Mesenchymal stem cell (in vitro differentiated cells and primary cell): Measurements from ENCODE around the gene SYT8.

ENCODE experiments used
- DNase-seq: peaks from one replicate; pipeline ENCODE4 v3.0.0-alpha.2; 2013
- H2AFZ ChIP-seq: one replicate; pipeline ENCODE4 v1.6.1; 2013; ENCODE audit warnings: low read depth, mild to moderate bottlenecking, control low read depth, inconsistent platforms, low read length, moderate library complexity
- H2AK5ac ChIP-seq: 2 replicates; pipeline ENCODE4 v1.6.1; 2013; ENCODE audit warnings: low read length, moderate library complexity, mild to moderate bottlenecking, inconsistent platforms; ENCODE audit not compliant: severe bottlenecking
- H2BK120ac ChIP-seq: one replicate; pipeline ENCODE4 v1.6.1; 2013; ENCODE audit warnings: low read depth, mild to moderate bottlenecking, inconsistent platforms, low read length, moderate library complexity
- H2BK12ac ChIP-seq, 2 experiments: one replicate each; pipeline ENCODE4 v1.6.1; 2013; ENCODE audit warnings: inconsistent platforms in 2 of 2, low read length in 2 of 2, mild to moderate bottlenecking in 2 of 2, moderate library complexity in 2 of 2, control low read depth in 1 of 2
- H2BK15ac ChIP-seq: one replicate; pipeline ENCODE4 v1.6.1; 2013; ENCODE audit warnings: mild to moderate bottlenecking, low read depth, inconsistent platforms; ENCODE audit not compliant: poor library complexity, severe bottlenecking
- H2BK5ac ChIP-seq: 2 replicates; pipeline ENCODE4 v1.6.1; 2013; ENCODE audit warnings: low read depth, mild to moderate bottlenecking, low read length, control low read depth, inconsistent platforms; ENCODE audit not compliant: poor library complexity, severe bottlenecking
- H3K14ac ChIP-seq, 2 experiments: one replicate each; pipeline ENCODE4 v1.6.1; 2013; ENCODE audit warnings: inconsistent platforms in 2 of 2, low read length in 2 of 2, control low read depth in 1 of 2, mild to moderate bottlenecking in 1 of 2, moderate library complexity in 1 of 2
- H3K18ac ChIP-seq, 2 experiments: one replicate each; pipeline ENCODE4 v1.6.1; 2013; ENCODE audit warnings: inconsistent platforms in 2 of 2, low read length in 2 of 2, control low read depth in 1 of 2, low read depth in 1 of 2, mild to moderate bottlenecking in 1 of 2
- H3K23ac ChIP-seq, 2 experiments: one replicate each; pipeline ENCODE4 v1.6.1; 2013; ENCODE audit warnings: inconsistent platforms in 2 of 2, low read length in 2 of 2, mild to moderate bottlenecking in 2 of 2, moderate library complexity in 2 of 2, control low read depth in 1 of 2
- H3K27ac ChIP-seq: 2 replicates; pipeline ENCODE4 v1.5.1; 2013; ENCODE audit warnings: mild to moderate bottlenecking, moderate library complexity, low read length, control low read depth, inconsistent platforms; ENCODE audit not compliant: poor library complexity, severe bottlenecking
- H3K27me3 ChIP-seq, 2 experiments: 2 replicates each; pipeline versions ENCODE4 v1.6.1 to v1.7.0; 2013; ENCODE audit warnings: low read length in 2 of 2, mild to moderate bottlenecking in 2 of 2, moderate library complexity in 2 of 2, control low read depth in 1 of 2, inconsistent platforms in 1 of 2; ENCODE audit not compliant: control insufficient read depth in 1 of 2, insufficient read depth in 1 of 2
- H3K36me3 ChIP-seq, 2 experiments: 2 replicates each; pipeline versions ENCODE4 v1.6.1 to v1.7.0; 2013; ENCODE audit warnings: low read length in 2 of 2, control low read depth in 1 of 2, inconsistent platforms in 1 of 2, low read depth in 1 of 2, mild to moderate bottlenecking in 1 of 2; ENCODE audit not compliant: insufficient read depth in 2 of 2, control insufficient read depth in 1 of 2
- H3K4ac ChIP-seq, 2 experiments: one replicate each; pipeline ENCODE4 v1.6.1; 2013; ENCODE audit warnings: inconsistent platforms in 2 of 2, low read length in 2 of 2, mild to moderate bottlenecking in 2 of 2, moderate library complexity in 2 of 2, control low read depth in 1 of 2, low read depth in 1 of 2
- H3K4me1 ChIP-seq: 2 replicates; pipeline ENCODE4 v1.6.1; 2013; ENCODE audit warnings: low read depth, low read length, control low read depth; ENCODE audit not compliant: control insufficient read depth, insufficient read depth
- H3K4me2 ChIP-seq: 2 replicates; pipeline ENCODE4 v1.6.1; 2013; ENCODE audit warnings: low read length, mild to moderate bottlenecking, inconsistent platforms; ENCODE audit not compliant: poor library complexity, severe bottlenecking
- H3K4me3 ChIP-seq, 2 experiments: 2 replicates each; pipeline versions ENCODE4 v1.5.1 to v1.7.0; 2013; ENCODE audit warnings: low read length in 2 of 2, mild to moderate bottlenecking in 2 of 2, control low read depth in 1 of 2, low read depth in 1 of 2; ENCODE audit not compliant: insufficient read depth in 1 of 2
- H3K79me1 ChIP-seq: replicated peaks from 2 replicates; pipeline ENCODE4 v1.6.1; 2013; ENCODE audit warnings: mild to moderate bottlenecking, control low read depth, low read length, inconsistent platforms; ENCODE audit not compliant: poor library complexity, severe bottlenecking
- H3K9ac ChIP-seq: 2 replicates; pipeline ENCODE4 v1.7.0; 2013; ENCODE audit warnings: mild to moderate bottlenecking, low read length, moderate library complexity
- H3K9me3 ChIP-seq: 2 replicates; pipeline ENCODE4 v1.7.0; 2013; ENCODE audit warnings: mild to moderate bottlenecking, low read length; ENCODE audit not compliant: control insufficient read depth
- H4K8ac ChIP-seq: one replicate; pipeline ENCODE4 v1.6.1; 2013; ENCODE audit warnings: inconsistent platforms, mild to moderate bottlenecking, low read length, moderate library complexity
- H4K91ac ChIP-seq: one replicate; pipeline ENCODE4 v1.6.1; 2013; ENCODE audit warnings: mild to moderate bottlenecking, low read length, inconsistent platforms
- WGBS: methylation state at CpG from one replicate; pipeline ENCODE4 v1.1.7; 2013; ENCODE audit warnings: mixed read lengths; 5-methylcytosine and 5-hydroxymethylcytosine counted together

Gene SYT8

DNA sequence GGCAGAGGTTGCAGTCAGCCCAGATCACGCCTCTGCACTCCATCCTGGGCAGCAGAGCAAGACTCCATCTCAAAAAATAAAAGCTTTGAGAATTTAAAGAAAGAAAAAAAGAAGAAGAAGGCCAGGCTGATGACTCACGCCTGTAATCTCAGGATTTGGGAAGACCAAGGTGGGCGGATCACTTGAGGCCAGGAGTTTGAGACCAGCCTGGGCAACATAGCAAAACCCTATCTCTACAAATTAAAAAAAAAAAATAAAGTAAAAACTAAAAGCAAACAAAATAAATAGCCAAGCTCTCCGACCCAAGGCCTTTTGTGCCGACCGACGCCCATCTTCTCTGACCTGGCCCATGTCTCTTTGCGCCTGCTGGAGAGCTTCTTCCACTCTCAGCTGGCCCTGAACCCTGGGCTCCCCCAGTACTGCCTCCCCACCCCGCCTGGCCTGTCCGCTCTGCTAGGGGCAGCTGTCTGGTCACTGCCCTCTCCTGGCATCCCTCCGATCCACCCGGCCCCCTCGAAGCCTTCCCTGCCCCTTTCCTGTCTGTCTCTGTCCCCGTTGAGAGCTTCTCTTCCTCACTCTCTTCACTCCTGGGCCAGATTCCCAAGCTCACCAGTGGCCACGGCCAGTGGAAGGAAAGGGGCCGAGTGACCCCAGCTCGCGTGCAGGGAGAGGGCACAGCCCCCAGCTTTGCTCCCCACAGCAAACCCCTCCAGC is 13.3 kb downstream of the SYT8 start:
- H3K4me1 ChIP-seq, result peaks cover 14% of the 10 kb centered on the region
- no peak overlapping the region for H3K4me3 ChIP-seq
- DNase-seq, result no peak
- no peak overlapping the region for H3K4me2 ChIP-seq
- peak overlapping the region; percentile 55 for H4K91ac ChIP-seq
- no peaks in the 10 kb centered on the region for H3K79me1 ChIP-seq
- H2AFZ ChIP-seq, result no peak overlapping the region
- H2BK12ac ChIP-seq, result peak overlapping the region in 1 of 2 experiments; percentile 24
- WGBS, result 88% methylated on average over 17 of the region's 18 CpGs
- H3K36me3 ChIP-seq, result no peaks in the 10 kb centered on the region
- no peaks in the 10 kb centered on the region for H3K9me3 ChIP-seq
- no peak overlapping the region for H3K27ac ChIP-seq
- no peak overlapping the region for H3K23ac ChIP-seq
- peaks cover 8 to 17% of the 10 kb centered on the region in 2 experiments for H3K27me3 ChIP-seq
- no peak overlapping the region for H4K8ac ChIP-seq
- no peak overlapping the region for H2BK120ac ChIP-seq
- H3K14ac ChIP-seq, result no peak overlapping the region
- no peak overlapping the region for H3K18ac ChIP-seq
- no peak overlapping the region for H2AK5ac ChIP-seq
- peak overlapping the region; percentile 15 for H2BK15ac ChIP-seq
- no peak overlapping the region for H2BK5ac ChIP-seq
- peak overlapping the region in 1 of 2 experiments; percentile 67 for H3K4ac ChIP-seq
- H3K9ac ChIP-seq, result no peak overlapping the region

- H3K4ac ChIP-seq, result peak overlapping the region in 1 of 2 experiments; percentile 67
- H3K36me3 ChIP-seq, result no peaks in the 10 kb centered on the region
- 92% methylated on average over 18 of the region's 19 CpGs for WGBS
- no peak overlapping the region for H2BK120ac ChIP-seq
- H4K8ac ChIP-seq, result peak overlapping the region; percentile 42
- no peaks in the 10 kb centered on the region for H3K79me1 ChIP-seq
- H3K4me2 ChIP-seq, result no peak overlapping the region
- no peak overlapping the region for H3K14ac ChIP-seq
- H3K9ac ChIP-seq, result no peak overlapping the region
- H2BK5ac ChIP-seq, result no peak overlapping the region
- no peaks in the 10 kb centered on the region for H3K9me3 ChIP-seq
- peaks cover 12% of the 10 kb centered on the region for H3K4me1 ChIP-seq
- no peak overlapping the region for H3K18ac ChIP-seq
- peaks cover 8 to 17% of the 10 kb centered on the region in 2 experiments for H3K27me3 ChIP-seq
- H2AFZ ChIP-seq, result no peak overlapping the region
- no peak for DNase-seq
- H3K23ac ChIP-seq, result no peak overlapping the region
- H4K91ac ChIP-seq, result peak overlapping the region; percentile 55
- H2AK5ac ChIP-seq, result no peak overlapping the region
- H3K27ac ChIP-seq, result no peak overlapping the region
- no peak overlapping the region for H3K4me3 ChIP-seq
- peak overlapping the region in 1 of 2 experiments; percentile 23 for H2BK12ac ChIP-seq
- H2BK15ac ChIP-seq, result peak overlapping the region; percentile 89
Measured at GRCh38 chr11:1848640-1849430, 14.0 kb downstream of the SYT8 start.

- Histone ChIP-seq H3K27ac (no peak overlapping the region), H3K4me3 (no peak overlapping the region), H3K23ac (no peak overlapping the region), H3K18ac (no peak overlapping the region), H2AFZ (no peak overlapping the region), H3K4ac (no peak overlapping the region), H4K91ac (no peak overlapping the region), H3K14ac (no peak overlapping the region), H2BK12ac (no peak overlapping the region), H3K79me1 (no peaks in the 10 kb centered on the region), H2BK15ac (no peak overlapping the region), H3K9ac (no peak overlapping the region), H3K36me3 (no peaks in the 10 kb centered on the region), H3K27me3 (peaks cover 5 to 15% of the 10 kb centered on the region in 2 experiments), H3K4me1 (peaks cover 18% of the 10 kb centered on the region), H2BK120ac (no peak overlapping the region), H3K9me3 (no peaks in the 10 kb centered on the region), H4K8ac (no peak overlapping the region), H2BK5ac (no peak overlapping the region), H2AK5ac (no peak overlapping the region), H3K4me2 (no peak overlapping the region)
- 93% methylated on average over 17 of the region's 21 CpGs for WGBS
- no peak for DNase-seq
Measured at GRCh38 chr11:1851468-1852180, 16.8 kb downstream of the SYT8 start.
